Testis (tissue), 3 donors: ENCODE measurements around the gene CDK5RAP1. TPM values are rescaled to one million over a fixed set of nuclear protein-coding genes. Genes with fewer than 3 reads are reported as not detected.

Experiments used
- DNase-seq: peaks from one replicate; pipeline ENCODE4 v3.0.0-alpha.2; 2019
- H3K27ac ChIP-seq, 2 donors: fragments of 200-600 bp; sonication (generic); one replicate each; pipeline ENCODE4 v1.5.1; 2019
- H3K27me3 ChIP-seq: fragments of 200-600 bp; sonication (generic); one replicate; pipeline ENCODE4 v1.5.1; 2019
- H3K36me3 ChIP-seq: fragments of 200-600 bp; sonication (generic); one replicate; pipeline ENCODE4 v1.5.1; 2017; ENCODE audit warnings: low read depth; ENCODE audit errors: missing control alignments
- H3K4me1 ChIP-seq: fragments of 200-600 bp; sonication (generic); one replicate; pipeline ENCODE4 v1.5.1; 2019
- H3K4me3 ChIP-seq, 2 donors: fragments of 200-600 bp; sonication (generic); one replicate each; pipeline ENCODE4 v1.5.1; 2017 to 2019
- H3K9me3 ChIP-seq: fragments of 200-600 bp; sonication (generic); one replicate; pipeline ENCODE4 v1.5.1; 2017
- CTCF ChIP-seq, 3 experiments: fragments of 450-650 bp in 2 of 3; fragments of 200-600 bp in 1 of 3; sonication (generic) in 1 of 3; IDR thresholded peaks; one replicate each; pipeline ENCODE4 v1.5.1; 2016 to 2019; ENCODE audit warnings: antibody characterized with exemption in 3 of 3, mild to moderate bottlenecking in 2 of 3, moderate library complexity in 1 of 3
- POLR2A ChIP-seq: fragments of 450-650 bp; IDR thresholded peaks from one replicate; pipeline ENCODE4 v1.6.1; 2017; ENCODE audit warnings: antibody characterized with exemption, mild to moderate bottlenecking, moderate library complexity
- WGBS, 2 donors: methylation state at CpG; one replicate each; pipeline ENCODE4 v1.1.5; 2018; 5-methylcytosine and 5-hydroxymethylcytosine counted together
- intact Hi-C: fragments of 100-400 bp; cut with DNase I; formaldehyde crosslinking; loops from one replicate; pipeline ENCODE4 v1.15.1; 2023; ENCODE audit warnings: low total_unique reads
- polyA plus RNA-seq: library from polyadenylated mRNA; stranded (reverse); fragments of 350-450 nt; fragmentation: Illumina TruSeq; extraction: RNeasy Lipid Tissue Mini Kit (QIAGEN cat#74804); gene quantifications from one replicate; pipeline ENCODE4 v1.2.3, GENCODE V29; 2014; ENCODE audit warnings: low read depth, low replicate concordance; ENCODE audit not compliant: insufficient read depth
- total RNA-seq, 2 donors: library from RNA; depleted of rRNA; stranded (reverse); fragments of >200 nt; gene quantifications; one replicate each; pipeline ENCODE4 v1.2.3, GENCODE V29; 2016

The CDK5RAP1 gene
- total and polyA plus RNA-seq, 3 donors from 2014 or later = 30.8 to 36.6 (median 35.9) TPM

GRCh38 chr20:33313686-33314314, 87.5 kb downstream of the CDK5RAP1 start:
- Histone ChIP-seq H3K9me3 (no peaks in the 10 kb centered on the region), H3K27ac (no peak overlapping the region), H3K4me3 (no peak overlapping the region), H3K27me3 (no peaks in the 10 kb centered on the region), H3K36me3 (no peaks in the 10 kb centered on the region), H3K4me1 (no peaks in the 10 kb centered on the region)
- no peak for TF ChIP-seq CTCF (IDR thresholded peaks at IDR 0.05)
- TF ChIP-seq POLR2A = no peak
- DNase-seq = no peak
- intact Hi-C loops = no loop called here
- 89 to 95% methylated on average over 6 to 7 of the region's 7 CpGs for WGBS, 2 donors

GRCh38 chr20:33312583-33312982, 88.7 kb downstream of the CDK5RAP1 start:
- H3K4me1 ChIP-seq = no peaks in the 10 kb centered on the region
- intact Hi-C loops = no loop called here
- no peaks in the 10 kb centered on the region for H3K9me3 ChIP-seq
- no peaks in the 10 kb centered on the region for H3K27me3 ChIP-seq
- no peak overlapping the region for H3K4me3 ChIP-seq
- H3K36me3 ChIP-seq = no peaks in the 10 kb centered on the region
- DNase-seq = no peak
- TF ChIP-seq POLR2A = no peak
- TF ChIP-seq CTCF (IDR thresholded peaks at IDR 0.05) = no peak
- 91 to 92% methylated on average over 8 to 11 of the region's 11 CpGs for WGBS, 2 donors
- H3K27ac ChIP-seq = no peak overlapping the region

GRCh38 chr20:33311996-33312395, 89.3 kb downstream of the CDK5RAP1 start:
- Histone ChIP-seq H3K4me3 (no peak overlapping the region), H3K4me1 (no peaks in the 10 kb centered on the region), H3K27ac (no peak overlapping the region), H3K36me3 (no peaks in the 10 kb centered on the region), H3K9me3 (no peaks in the 10 kb centered on the region), H3K27me3 (no peaks in the 10 kb centered on the region)
- intact Hi-C loops = no loop called here
- TF ChIP-seq POLR2A = no peak
- TF ChIP-seq CTCF (IDR thresholded peaks at IDR 0.05) = no peak
- WGBS, 2 donors = 77 to 86% methylated on average over 4 of the region's 4 CpGs
- no peak for DNase-seq

GRCh38 chr20:33311011-33311410, 90.3 kb downstream of the CDK5RAP1 start:
- TF ChIP-seq POLR2A (no peak), CTCF (IDR thresholded peaks at IDR 0.05) (no peak)
- Histone ChIP-seq H3K27ac (no peak overlapping the region), H3K4me3 (no peak overlapping the region), H3K4me1 (no peaks in the 10 kb centered on the region), H3K36me3 (no peaks in the 10 kb centered on the region), H3K27me3 (no peaks in the 10 kb centered on the region), H3K9me3 (no peaks in the 10 kb centered on the region)
- DNase-seq = no peak
- 94 to 95% methylated on average over 4 to 8 of the region's 8 CpGs for WGBS, 2 donors
- intact Hi-C loops = no loop called here

- no peak overlapping the region for H3K4me3 ChIP-seq
- 73 to 82% methylated on average over 6 of the region's 6 CpGs for WGBS, 2 donors
- H3K27me3 ChIP-seq = no peaks in the 10 kb centered on the region
- no peaks in the 10 kb centered on the region for H3K4me1 ChIP-seq
- DNase-seq = peak; percentile 61
- no peak overlapping the region for H3K27ac ChIP-seq
- H3K9me3 ChIP-seq = no peaks in the 10 kb centered on the region
- no peak for TF ChIP-seq POLR2A
- no peak for TF ChIP-seq CTCF (IDR thresholded peaks at IDR 0.05)
- intact Hi-C loops = no loop called here
- H3K36me3 ChIP-seq = no peaks in the 10 kb centered on the region
Observed at GRCh38 chr20:33310327-33310899, 90.9 kb downstream of the CDK5RAP1 start.
